LNCaP clone FGC (cell line): Measurements from ENCODE around the gene PTGR1.
"Not testable (repeated sequence)": the region's sequence is repeated elsewhere in the genome, so short reads cannot be mapped to it uniquely, and the experiment has no call there.

Experiments used
- DNase-seq: peaks from one replicate; pipeline ENCODE4 v3.0.0-alpha.2; 2011; ENCODE audit warnings: low read depth
- H3K4me3 ChIP-seq: 2 replicates; pipeline ENCODE4 v1.5.1; 2011; ENCODE audit warnings: mild to moderate bottlenecking, low read depth, low read length, control low read depth
- TF ChIP-seq, protein P1 (sequence below): IDR thresholded peaks from 2 replicates; pipeline ENCODE4 v1.5.1; 2012; ENCODE audit warnings: mild to moderate bottlenecking; ENCODE audit not compliant: control insufficient read depth, insufficient read depth; ENCODE audit errors: extremely low read depth

Gene PTGR1

DNA sequence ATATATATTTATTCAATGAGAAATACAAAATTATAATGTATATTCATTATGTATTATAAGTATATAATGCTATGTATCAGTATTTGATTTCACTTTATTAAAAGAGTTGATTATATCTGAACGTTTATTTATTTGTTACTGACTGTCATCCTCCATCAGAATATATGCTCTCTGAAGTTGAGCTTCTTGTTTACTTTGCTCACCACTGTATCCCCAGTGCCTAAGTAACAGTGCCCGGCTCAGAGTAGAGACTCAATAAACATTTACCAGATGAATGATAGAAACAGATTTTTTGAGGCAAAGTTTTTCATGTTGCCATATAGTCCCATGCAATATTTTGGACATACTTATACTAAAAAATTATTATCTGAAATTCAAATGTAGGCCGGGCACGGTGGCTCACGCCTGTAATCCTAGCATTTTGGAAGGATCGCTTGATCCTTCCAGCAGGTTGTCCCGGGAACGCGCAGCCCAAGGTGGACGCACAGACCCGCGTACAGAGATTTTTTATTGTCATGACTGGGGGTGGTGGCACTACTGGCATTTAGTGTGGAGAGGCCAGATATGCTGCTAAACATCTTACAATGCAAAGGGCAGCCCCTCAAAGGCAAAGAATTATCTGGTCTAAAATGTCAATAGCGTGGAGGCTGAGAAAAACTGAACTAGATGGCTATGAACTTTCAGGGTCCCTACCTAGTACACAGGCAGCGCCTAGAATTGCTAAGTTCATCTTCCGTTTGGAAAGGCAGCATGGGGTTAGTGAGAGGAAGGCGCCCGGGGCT is 30.9 kb upstream of the PTGR1 start:
- DNase-seq: no peak
- TF ChIP-seq, protein P1, sequence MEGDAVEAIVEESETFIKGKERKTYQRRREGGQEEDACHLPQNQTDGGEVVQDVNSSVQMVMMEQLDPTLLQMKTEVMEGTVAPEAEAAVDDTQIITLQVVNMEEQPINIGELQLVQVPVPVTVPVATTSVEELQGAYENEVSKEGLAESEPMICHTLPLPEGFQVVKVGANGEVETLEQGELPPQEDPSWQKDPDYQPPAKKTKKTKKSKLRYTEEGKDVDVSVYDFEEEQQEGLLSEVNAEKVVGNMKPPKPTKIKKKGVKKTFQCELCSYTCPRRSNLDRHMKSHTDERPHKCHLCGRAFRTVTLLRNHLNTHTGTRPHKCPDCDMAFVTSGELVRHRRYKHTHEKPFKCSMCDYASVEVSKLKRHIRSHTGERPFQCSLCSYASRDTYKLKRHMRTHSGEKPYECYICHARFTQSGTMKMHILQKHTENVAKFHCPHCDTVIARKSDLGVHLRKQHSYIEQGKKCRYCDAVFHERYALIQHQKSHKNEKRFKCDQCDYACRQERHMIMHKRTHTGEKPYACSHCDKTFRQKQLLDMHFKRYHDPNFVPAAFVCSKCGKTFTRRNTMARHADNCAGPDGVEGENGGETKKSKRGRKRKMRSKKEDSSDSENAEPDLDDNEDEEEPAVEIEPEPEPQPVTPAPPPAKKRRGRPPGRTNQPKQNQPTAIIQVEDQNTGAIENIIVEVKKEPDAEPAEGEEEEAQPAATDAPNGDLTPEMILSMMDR: no peak
- peak overlapping the region; percentile 85 for H3K4me3 ChIP-seq

DNA sequence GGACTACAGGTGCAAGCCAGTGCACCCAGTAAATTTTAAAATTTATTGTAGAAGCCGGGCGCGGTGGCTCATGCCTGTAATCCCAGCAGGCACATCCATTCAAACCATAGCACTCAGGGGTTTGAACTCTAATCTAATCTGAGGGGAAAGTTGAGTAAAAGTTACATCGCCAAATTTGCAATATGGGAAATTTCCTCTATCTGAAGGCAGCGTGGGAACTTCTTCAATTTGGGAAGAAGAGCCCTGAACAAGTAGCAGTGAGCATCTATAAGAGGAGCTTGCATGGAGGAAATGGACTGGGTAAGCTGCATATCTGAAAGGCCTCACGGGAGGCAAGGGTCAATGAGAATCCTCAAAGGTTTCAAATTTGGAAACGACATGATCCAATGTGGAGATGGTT is 29.0 kb upstream of the PTGR1 start:
- TF ChIP-seq, protein P1: no peak
- H3K4me3 ChIP-seq: no peak overlapping the region
- no peak for DNase-seq

DNA sequence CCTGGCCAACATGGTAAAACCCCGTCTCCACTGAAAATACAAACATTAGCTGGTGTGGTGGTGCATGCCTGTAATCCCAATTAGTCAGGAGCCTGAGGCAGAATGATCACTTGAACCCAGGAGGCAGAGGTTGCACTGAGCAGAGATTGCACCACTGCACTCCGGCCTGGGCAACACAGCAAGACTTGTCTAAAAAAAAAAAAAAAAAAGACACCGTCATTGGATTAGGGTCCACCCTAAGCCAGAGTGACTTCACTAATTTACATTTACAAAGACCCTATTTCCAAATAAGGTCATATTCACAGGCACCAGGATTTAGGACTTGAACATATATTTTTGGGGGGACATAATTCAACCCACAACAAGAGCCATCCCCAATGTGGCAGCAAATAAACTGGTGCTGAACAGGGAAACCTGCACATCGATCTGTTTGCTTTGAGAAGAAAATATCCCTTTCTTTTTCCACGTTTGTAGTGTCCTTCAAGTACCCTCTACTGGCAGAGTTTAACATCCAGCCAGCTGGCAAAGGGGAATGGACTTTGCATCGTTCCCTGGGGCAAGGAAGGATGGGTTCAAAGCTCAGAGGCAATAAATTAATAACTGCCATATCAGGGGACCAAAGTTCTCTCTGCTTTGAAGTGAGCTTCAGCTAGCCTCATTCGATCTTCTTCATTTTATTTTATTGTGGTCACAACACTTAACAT is 28.0 kb upstream of the PTGR1 start:
- TF ChIP-seq, protein P1: no peak
- no peak overlapping the region for H3K4me3 ChIP-seq
- no peak for DNase-seq

GRCh38 chr9:111622626-111623025 is 23.2 kb upstream of the PTGR1 start:
- TF ChIP-seq, protein P1: no peak
- no peak for DNase-seq
- H3K4me3 ChIP-seq: no peak overlapping the region

DNA sequence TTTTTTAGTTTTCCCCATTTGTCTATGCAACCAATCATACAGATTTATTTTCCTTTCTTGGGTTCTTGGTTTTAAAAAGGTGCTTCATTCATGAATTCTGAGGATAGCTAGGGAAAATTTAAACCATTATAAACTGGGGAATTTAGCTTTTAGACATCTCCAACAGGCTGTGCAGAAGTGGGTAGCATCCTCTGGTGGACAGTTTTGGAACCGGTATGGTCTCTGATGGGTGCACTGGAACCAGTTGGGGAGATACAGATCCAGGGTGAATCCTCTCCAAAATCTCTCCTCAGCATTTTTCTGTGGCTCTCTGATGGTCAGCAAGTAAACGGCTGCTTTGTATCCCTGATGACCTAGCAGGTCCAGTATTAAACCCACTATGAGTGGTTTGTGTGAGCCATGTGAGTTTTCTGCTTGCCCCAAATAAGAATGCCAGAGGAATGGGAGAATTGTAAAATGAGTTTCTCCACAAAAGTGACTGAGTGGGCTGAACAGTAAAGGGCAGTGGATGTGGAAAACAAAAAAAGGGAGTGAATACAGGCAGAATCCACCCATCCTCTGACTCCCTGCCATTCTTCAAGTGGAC is 22.5 kb upstream of the PTGR1 start:
- TF ChIP-seq, protein P1: peak; percentile 67
- DNase-seq: no peak
- no peak overlapping the region for H3K4me3 ChIP-seq

GRCh38 chr9:111617349-111617748 is 17.9 kb upstream of the PTGR1 start:
- not testable (repeated sequence) for H3K4me3 ChIP-seq, DNase-seq

- TF ChIP-seq, protein P1: no peak
- H3K4me3 ChIP-seq: no peak overlapping the region
- no peak for DNase-seq
These were observed 16.5 kb upstream of the PTGR1 start for GRCh38 chr9:111615928-111616327.
